Hepatocyte (in vitro differentiated cells): ENCODE measurements around the gene SPECC1.

Source experiments
- EZH2 ChIP-seq: fragments of 200-600 bp; sonication (generic); IDR thresholded peaks from 2 replicates; pipeline ENCODE4 v1.6.1; 2016; ENCODE audit warnings: antibody characterized with exemption, mild to moderate bottlenecking, borderline replicate concordance
- EZH2phosphoT487 ChIP-seq: fragments of 200-600 bp; sonication (generic); IDR thresholded peaks from one replicate; pipeline ENCODE4 v1.6.1; 2018; ENCODE audit warnings: antibody characterized with exemption, mild to moderate bottlenecking, low read depth, moderate library complexity; ENCODE audit not compliant: unreplicated experiment, severe bottlenecking
- TF ChIP-seq, protein P1 (sequence below): fragments of 200-600 bp; sonication (generic); IDR thresholded peaks from 2 replicates; pipeline ENCODE4 v1.5.1; 2016; ENCODE audit warnings: antibody characterized with exemption, mild to moderate bottlenecking; ENCODE audit not compliant: poor library complexity

GRCh38 chr17:20123209-20123608, 114.0 kb downstream of the SPECC1 start:
- TF ChIP-seq, protein P1, sequence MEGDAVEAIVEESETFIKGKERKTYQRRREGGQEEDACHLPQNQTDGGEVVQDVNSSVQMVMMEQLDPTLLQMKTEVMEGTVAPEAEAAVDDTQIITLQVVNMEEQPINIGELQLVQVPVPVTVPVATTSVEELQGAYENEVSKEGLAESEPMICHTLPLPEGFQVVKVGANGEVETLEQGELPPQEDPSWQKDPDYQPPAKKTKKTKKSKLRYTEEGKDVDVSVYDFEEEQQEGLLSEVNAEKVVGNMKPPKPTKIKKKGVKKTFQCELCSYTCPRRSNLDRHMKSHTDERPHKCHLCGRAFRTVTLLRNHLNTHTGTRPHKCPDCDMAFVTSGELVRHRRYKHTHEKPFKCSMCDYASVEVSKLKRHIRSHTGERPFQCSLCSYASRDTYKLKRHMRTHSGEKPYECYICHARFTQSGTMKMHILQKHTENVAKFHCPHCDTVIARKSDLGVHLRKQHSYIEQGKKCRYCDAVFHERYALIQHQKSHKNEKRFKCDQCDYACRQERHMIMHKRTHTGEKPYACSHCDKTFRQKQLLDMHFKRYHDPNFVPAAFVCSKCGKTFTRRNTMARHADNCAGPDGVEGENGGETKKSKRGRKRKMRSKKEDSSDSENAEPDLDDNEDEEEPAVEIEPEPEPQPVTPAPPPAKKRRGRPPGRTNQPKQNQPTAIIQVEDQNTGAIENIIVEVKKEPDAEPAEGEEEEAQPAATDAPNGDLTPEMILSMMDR = no peak
- TF ChIP-seq EZH2 (no peak), EZH2phosphoT487 (no peak)
